K562 (cell line): ENCODE data around the gene ZNF280D. TPM values are rescaled to one million over a fixed set of nuclear protein-coding genes. Genes with fewer than 3 reads are reported as not detected.
A peak's percentile ranks its signal among the peaks of the same experiment; 100 is the strongest.

Experiments used
- ARNT ChIP-seq, 2 experiments: fragments of 450-650 bp; IDR thresholded peaks; 2 replicates each; pipeline ENCODE4 v1.6.1; 2016; ENCODE audit warnings: mild to moderate bottlenecking in 1 of 2
- ATF6 ChIP-seq: sonication (generic); formaldehyde crosslinking; IDR thresholded peaks from 2 replicates; pipeline ENCODE4 v1.4.0; 2020; ENCODE audit warnings: mild to moderate bottlenecking, missing genetic modification reagents
- CGGBP1 ChIP-seq: fragments of 250-450 bp; sonication (Bioruptor Pico); IDR thresholded peaks from 2 replicates; pipeline ENCODE4 v1.9.0; 2021; ENCODE audit warnings: mild to moderate bottlenecking
- CREM ChIP-seq: IDR thresholded peaks from 2 replicates; pipeline ENCODE4 v1.6.1; 2014; ENCODE audit warnings: antibody characterized with exemption, low read depth
- CUX1 ChIP-seq: fragments of 200-800 bp; sonication (Bioruptor generic); IDR thresholded peaks from 2 replicates; pipeline ENCODE4 v1.6.1; 2016; ENCODE audit warnings: missing genetic modification characterization, missing compliant biosample characterization
- FOXA3 ChIP-seq, 2 experiments: fragments of 450-650 bp in 1 of 2; sonication (generic) in 1 of 2; formaldehyde crosslinking; IDR thresholded peaks in 1 of 2; conservative IDR thresholded peaks in 1 of 2; 2 replicates each; pipeline versions ENCODE4 v1.4.0 to v1.8.0; 2020 to 2022; ENCODE audit warnings: mild to moderate bottlenecking in 2 of 2, missing genetic modification reagents in 1 of 2
- HLTF ChIP-seq: fragments of 450-650 bp; IDR thresholded peaks from 2 replicates; pipeline ENCODE4 v1.6.1; 2016
- LCOR ChIP-seq: sonication (generic); formaldehyde crosslinking; IDR thresholded peaks from 2 replicates; pipeline ENCODE4 v1.8.0; 2022; ENCODE audit warnings: mild to moderate bottlenecking, missing genetic modification reagents
- NR2C2 ChIP-seq, 2 experiments: fragments of 200-800 bp in 1 of 2; sonication (Bioruptor generic) in 1 of 2; sonication (generic) in 1 of 2; formaldehyde crosslinking in 1 of 2; IDR thresholded peaks; 2 replicates each; pipeline versions ENCODE4 v1.6.1 to v1.8.0; 2016 to 2022; ENCODE audit warnings: mild to moderate bottlenecking in 1 of 2, missing compliant biosample characterization in 1 of 2, missing genetic modification characterization in 1 of 2, missing genetic modification reagents in 1 of 2
- RAD21 ChIP-seq, 2 experiments: fragments of 250-450 bp in 1 of 2; fragments of 450-650 bp in 1 of 2; sonication (Bioruptor Pico) in 1 of 2; formaldehyde crosslinking in 1 of 2; IDR thresholded peaks in 1 of 2; conservative IDR thresholded peaks in 1 of 2; 2 replicates each; pipeline versions ENCODE4 v1.4.0 to v1.8.0; 2020 to 2022; ENCODE audit warnings: mild to moderate bottlenecking in 2 of 2, moderate library complexity in 1 of 2
- SAFB2 ChIP-seq: fragments of 200-400 bp; formaldehyde crosslinking; IDR thresholded peaks from 2 replicates; pipeline ENCODE4 v1.6.1; 2018; ENCODE audit warnings: borderline replicate concordance, low read length, low read depth, moderate library complexity; ENCODE audit not compliant: severe bottlenecking
- SMARCA4 ChIP-seq: fragments of 450-650 bp; IDR thresholded peaks from 2 replicates; pipeline ENCODE4 v1.6.1; 2016
- ZKSCAN8 ChIP-seq: fragments of 200-800 bp; sonication (Bioruptor generic); IDR thresholded peaks from 2 replicates; pipeline ENCODE4 v1.6.1; 2016; ENCODE audit warnings: missing genetic modification characterization, missing compliant biosample characterization
- ZNF197 ChIP-seq: fragments of 200-800 bp; sonication (Bioruptor generic); IDR thresholded peaks from 2 replicates; pipeline ENCODE4 v1.6.1; 2016; ENCODE audit warnings: low read depth, missing genetic modification characterization, missing compliant biosample characterization
- ZNF717 ChIP-seq: fragments of 250-450 bp; sonication (Bioruptor Pico); IDR thresholded peaks from 2 replicates; pipeline ENCODE4 v1.5.0; 2021
- polyA plus RNA-seq, 8 experiments: library from polyadenylated mRNA; depleted of rRNA in 4 of 8; stranded (reverse) in 5 of 8; unstranded in 3 of 8; fragments of >200 nt; fragmentation: Nextera tagmentation in 2 of 8; fragmentation: Illumina TruSeq in 1 of 8; extraction: Ambion mirVana in 2 of 8; extraction: Trizol in 1 of 8; gene quantifications; 2 replicates each; pipeline versions ENCODE4 v1.2.1 to v1.2.3, GENCODE V29; 2011 to 2014; ENCODE audit warnings: inconsistent platforms in 1 of 8, missing spikeins in 1 of 8
- total RNA-seq, 7 experiments: library from RNA; depleted of rRNA in 6 of 7; stranded (reverse); fragments of >200 nt in 6 of 7; fragmentation: Illumina TruSeq in 2 of 7; extraction: Trizol in 2 of 7; gene quantifications; 2 replicates each; pipeline versions ENCODE4 v1.2.1 to v1.2.3, GENCODE V29; 2011 to 2021; ENCODE audit warnings: low replicate concordance in 1 of 7

Gene ZNF280D
- total and polyA plus RNA-seq, 9 of the 15 experiments (the other 6 are each of a cell fraction or from before 2014, with no cell fraction given) = 8.3 to 21.8 (median 18.4) TPM

- no peak; the same call in none of the 2 replicates for TF ChIP-seq CUX1 (CRISPR knock-in tag)
- no peak for TF ChIP-seq ZNF197 (CRISPR knock-in tag)
- peak in 1 of 2 experiments; percentile 8; a peak in 2 of 4 replicates for TF ChIP-seq RAD21 (CRISPR knock-in tag; conservative IDR thresholded peaks at IDR 0.05 in 1 of 2, IDR thresholded peaks at IDR 0.05 in 1 of 2)
- peak; percentile 20; the same call in 1 of the 2 replicates for TF ChIP-seq CGGBP1 (CRISPR knock-in tag)
- no peak for TF ChIP-seq ZNF717
- peak; percentile 77; the same call in 1 of the 2 replicates for TF ChIP-seq ZKSCAN8
- peak; percentile 85; the same call in 1 of the 2 replicates for TF ChIP-seq LCOR (CRISPR knock-in tag)
- peak; percentile 81 for TF ChIP-seq CREM
- TF ChIP-seq ATF6 (CRISPR knock-in tag) = peak; percentile 85
- TF ChIP-seq HLTF = no peak
- TF ChIP-seq FOXA3 (CRISPR knock-in tag; conservative IDR thresholded peaks at IDR 0.05 in 1 of 2, IDR thresholded peaks at IDR 0.05 in 1 of 2) = peak in 1 of 2 experiments; percentile 95; a peak in 2 of 4 replicates
- TF ChIP-seq NR2C2 (CRISPR knock-in tag; IDR thresholded peaks at IDR 0.05) = peak; percentile 88
- peak; percentile 80 for TF ChIP-seq NR2C2 (tag; IDR thresholded peaks at IDR 0.05)
- no peak for TF ChIP-seq SMARCA4
- no peak for TF ChIP-seq SAFB2
- no peak for TF ChIP-seq ARNT (IDR thresholded peaks at IDR 0.05)
These were observed at the start of gene ZNF280D (continued) for GRCh38 chr15:56733136-56734012.
